ENCODE measurements around the gene GDPD4. TPM values are rescaled to one million over a fixed set of nuclear protein-coding genes. Genes with fewer than 3 reads are reported as not detected.
A peak's percentile ranks its signal among the peaks of the same experiment; 100 is the strongest.

GDPD4 gene
- total RNA-seq, 1 donor from 2014 or later, result not detected

DNA sequence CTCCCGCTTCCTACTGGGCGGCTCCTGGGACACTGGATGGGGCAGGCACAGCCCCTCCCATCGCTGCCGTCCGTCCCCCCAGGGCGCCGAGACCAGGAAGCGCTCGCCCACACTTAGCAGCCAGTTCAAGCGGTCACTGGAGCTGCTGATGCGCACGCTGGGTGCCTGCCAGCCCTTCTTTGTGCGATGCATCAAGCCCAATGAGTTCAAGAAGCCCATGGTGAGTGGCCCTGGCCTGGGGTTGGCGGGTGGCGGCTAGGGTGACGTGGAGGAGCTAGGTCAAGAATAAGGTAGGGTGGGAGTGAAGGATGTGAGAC is 128.9 kb downstream of the GDPD4 start:
- Mint-ChIP-seq H3K4me3 (ENCODE audit: unreplicated experiment) (no peak overlapping the region), H3K9me3 (ENCODE audit: low read depth) (no peaks in the 10 kb centered on the region), H3K27ac (ENCODE audit: unreplicated experiment) (no peak overlapping the region), H3K4me1 (ENCODE audit: low read depth) (peaks cover 6% of the 10 kb centered on the region), H3K36me3 (ENCODE audit: low read depth) (no peaks in the 10 kb centered on the region), H3K27me3 (ENCODE audit: low read depth) (peaks cover 2% of the 10 kb centered on the region)
- peak; percentile 86 for DNase-seq (ENCODE audit: low spot score)
- TF ChIP-seq, protein P1, sequence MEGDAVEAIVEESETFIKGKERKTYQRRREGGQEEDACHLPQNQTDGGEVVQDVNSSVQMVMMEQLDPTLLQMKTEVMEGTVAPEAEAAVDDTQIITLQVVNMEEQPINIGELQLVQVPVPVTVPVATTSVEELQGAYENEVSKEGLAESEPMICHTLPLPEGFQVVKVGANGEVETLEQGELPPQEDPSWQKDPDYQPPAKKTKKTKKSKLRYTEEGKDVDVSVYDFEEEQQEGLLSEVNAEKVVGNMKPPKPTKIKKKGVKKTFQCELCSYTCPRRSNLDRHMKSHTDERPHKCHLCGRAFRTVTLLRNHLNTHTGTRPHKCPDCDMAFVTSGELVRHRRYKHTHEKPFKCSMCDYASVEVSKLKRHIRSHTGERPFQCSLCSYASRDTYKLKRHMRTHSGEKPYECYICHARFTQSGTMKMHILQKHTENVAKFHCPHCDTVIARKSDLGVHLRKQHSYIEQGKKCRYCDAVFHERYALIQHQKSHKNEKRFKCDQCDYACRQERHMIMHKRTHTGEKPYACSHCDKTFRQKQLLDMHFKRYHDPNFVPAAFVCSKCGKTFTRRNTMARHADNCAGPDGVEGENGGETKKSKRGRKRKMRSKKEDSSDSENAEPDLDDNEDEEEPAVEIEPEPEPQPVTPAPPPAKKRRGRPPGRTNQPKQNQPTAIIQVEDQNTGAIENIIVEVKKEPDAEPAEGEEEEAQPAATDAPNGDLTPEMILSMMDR (IDR thresholded peaks at IDR 0.05), result no peak

DNA sequence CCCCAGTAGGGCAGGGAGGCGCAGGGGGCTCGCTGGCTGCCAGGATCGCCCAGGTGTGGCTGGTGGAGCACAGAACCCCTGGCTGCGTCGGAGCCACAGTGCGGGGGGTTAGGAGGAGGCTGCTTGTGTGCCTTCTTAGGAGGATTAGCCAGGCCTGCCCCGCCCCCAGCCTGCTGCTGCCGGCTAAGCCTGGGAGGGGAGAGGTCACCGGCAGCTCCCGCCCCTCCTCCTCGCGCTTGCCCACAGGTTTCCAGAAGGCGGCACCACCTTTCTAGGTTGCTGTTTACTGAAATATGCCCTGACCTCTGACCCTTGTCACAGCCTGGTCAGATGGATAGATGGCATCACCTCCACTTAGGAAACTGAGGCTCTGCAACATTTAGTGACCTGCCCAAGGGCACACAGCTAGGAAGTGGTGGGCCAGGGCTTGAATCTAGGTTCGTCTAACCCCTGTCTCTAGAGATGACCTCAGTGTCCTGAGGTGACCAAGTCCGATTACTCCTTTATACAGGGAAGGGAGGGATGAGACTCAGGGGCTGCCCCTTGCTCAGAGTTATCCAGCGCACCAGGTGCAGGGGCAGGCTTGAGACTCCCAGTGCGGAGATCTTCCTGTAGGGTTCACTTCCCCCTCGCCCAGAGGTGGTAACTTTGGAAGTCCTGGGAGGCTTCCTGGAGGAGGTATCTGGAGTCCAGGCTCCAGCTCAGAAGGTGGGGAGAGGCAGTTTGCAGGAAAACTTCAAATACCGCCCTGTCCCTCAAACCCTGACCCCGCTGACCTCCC is 129.4 kb downstream of the GDPD4 start:
- H3K36me3 Mint-ChIP-seq (ENCODE audit: low read depth), result no peaks in the 10 kb centered on the region
- peaks cover 2% of the 10 kb centered on the region for H3K27me3 Mint-ChIP-seq (ENCODE audit: low read depth)
- H3K9me3 Mint-ChIP-seq (ENCODE audit: low read depth), result no peaks in the 10 kb centered on the region
- peak; percentile 73 for DNase-seq (ENCODE audit: low spot score)
- TF ChIP-seq, protein P1 (IDR thresholded peaks at IDR 0.05), result no peak
- H3K27ac Mint-ChIP-seq (ENCODE audit: unreplicated experiment), result no peak overlapping the region
- H3K4me1 Mint-ChIP-seq (ENCODE audit: low read depth), result peaks cover 6% of the 10 kb centered on the region
- no peak overlapping the region for H3K4me3 Mint-ChIP-seq (ENCODE audit: unreplicated experiment)

DNA sequence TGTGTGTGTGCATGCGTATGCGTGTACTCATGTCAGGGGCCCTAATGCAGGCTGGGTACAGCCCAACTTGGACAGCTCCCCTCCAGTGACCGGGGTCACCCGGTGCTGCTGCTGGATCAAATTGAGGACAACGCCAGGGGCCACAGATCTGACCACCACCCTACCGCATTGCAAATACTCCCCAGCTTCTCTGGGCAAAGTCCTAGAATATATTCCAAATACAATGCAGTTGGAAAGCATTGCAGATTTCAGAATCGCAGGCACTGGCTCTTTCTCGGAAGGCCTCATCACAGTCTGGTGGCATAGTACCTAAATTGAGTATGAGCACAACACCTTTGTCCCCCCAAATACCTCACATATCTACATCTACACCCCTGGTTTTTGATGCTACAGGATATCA is 130.2 kb downstream of the GDPD4 start:
- no peaks in the 10 kb centered on the region for H3K9me3 Mint-ChIP-seq (ENCODE audit: low read depth)
- H3K27me3 Mint-ChIP-seq (ENCODE audit: low read depth), result peaks cover 2% of the 10 kb centered on the region
- H3K4me3 Mint-ChIP-seq (ENCODE audit: unreplicated experiment), result no peak overlapping the region
- H3K27ac Mint-ChIP-seq (ENCODE audit: unreplicated experiment), result no peak overlapping the region
- DNase-seq (ENCODE audit: low spot score), result peak; percentile 54
- H3K4me1 Mint-ChIP-seq (ENCODE audit: low read depth), result peaks cover 6% of the 10 kb centered on the region
- TF ChIP-seq, protein P1 (IDR thresholded peaks at IDR 0.05), result no peak
- no peaks in the 10 kb centered on the region for H3K36me3 Mint-ChIP-seq (ENCODE audit: low read depth)

DNA sequence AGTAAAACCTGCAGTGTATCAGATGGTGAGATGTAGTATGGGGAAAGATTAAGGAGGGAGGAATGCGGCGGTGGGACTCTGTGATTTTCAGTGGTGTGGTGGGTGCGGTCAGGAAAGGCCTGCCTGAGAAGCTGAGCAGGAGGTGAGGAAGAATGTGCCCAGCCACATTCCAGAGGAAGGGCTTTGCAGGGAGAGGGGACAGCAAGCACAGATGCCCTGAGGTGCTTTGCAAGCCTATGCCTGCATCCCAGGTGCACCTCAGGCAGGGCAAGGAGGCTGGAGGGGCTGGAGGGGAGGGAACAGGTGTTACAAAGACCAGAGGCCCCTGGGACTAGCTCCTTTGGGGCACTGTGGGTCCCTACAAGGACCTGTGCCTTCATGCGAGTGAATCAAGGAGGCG is 131.4 kb downstream of the GDPD4 start:
- H3K9me3 Mint-ChIP-seq (ENCODE audit: low read depth), result no peaks in the 10 kb centered on the region
- H3K27me3 Mint-ChIP-seq (ENCODE audit: low read depth), result peaks cover 2% of the 10 kb centered on the region
- TF ChIP-seq, protein P1 (IDR thresholded peaks at IDR 0.05), result no peak
- peak; percentile 47 for DNase-seq (ENCODE audit: low spot score)
- no peaks in the 10 kb centered on the region for H3K36me3 Mint-ChIP-seq (ENCODE audit: low read depth)
- no peaks in the 10 kb centered on the region for H3K4me1 Mint-ChIP-seq (ENCODE audit: low read depth)
- no peak overlapping the region for H3K4me3 Mint-ChIP-seq (ENCODE audit: unreplicated experiment)
- H3K27ac Mint-ChIP-seq (ENCODE audit: unreplicated experiment), result no peak overlapping the region

DNA sequence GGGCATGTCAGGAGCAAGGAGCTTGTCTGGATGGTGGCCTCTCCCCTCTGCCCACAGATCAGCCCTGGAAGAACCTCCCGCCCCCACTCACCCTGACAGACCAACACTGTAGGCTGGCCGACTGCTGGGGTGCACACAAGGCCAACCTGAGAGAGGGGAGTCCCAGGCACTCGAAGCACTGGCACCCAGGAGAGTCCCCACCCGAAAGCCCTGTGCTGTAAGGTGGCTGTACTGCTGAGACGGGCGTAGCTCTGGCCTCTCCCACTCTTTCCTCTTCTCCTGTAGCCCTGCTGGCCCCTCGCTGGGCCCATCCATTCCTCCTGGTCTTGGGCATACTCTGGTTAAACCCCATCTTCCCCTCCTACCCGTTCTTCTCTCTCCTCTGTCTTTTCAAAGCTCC is 133.7 kb downstream of the GDPD4 start:
- TF ChIP-seq, protein P1 (IDR thresholded peaks at IDR 0.05), result no peak
- H3K27ac Mint-ChIP-seq (ENCODE audit: unreplicated experiment), result no peak overlapping the region
- H3K4me3 Mint-ChIP-seq (ENCODE audit: unreplicated experiment), result no peak overlapping the region
- no peaks in the 10 kb centered on the region for H3K36me3 Mint-ChIP-seq (ENCODE audit: low read depth)
- peak; percentile 82 for DNase-seq (ENCODE audit: low spot score)
- H3K4me1 Mint-ChIP-seq (ENCODE audit: low read depth), result no peaks in the 10 kb centered on the region
- peaks cover 2% of the 10 kb centered on the region for H3K27me3 Mint-ChIP-seq (ENCODE audit: low read depth)
- no peaks in the 10 kb centered on the region for H3K9me3 Mint-ChIP-seq (ENCODE audit: low read depth)
